DMS153 (cell line): Measurements from ENCODE around the gene ABCB8.
"Not testable (repeated sequence)": the region's sequence is repeated elsewhere in the genome, so short reads cannot be mapped to it uniquely, and the experiment has no call there.

ENCODE experiments used
- DNase-seq: peaks from one replicate; lab custom pipeline; 2025; lab: John Stamatoyannopoulos, UW

Gene ABCB8

DNA sequence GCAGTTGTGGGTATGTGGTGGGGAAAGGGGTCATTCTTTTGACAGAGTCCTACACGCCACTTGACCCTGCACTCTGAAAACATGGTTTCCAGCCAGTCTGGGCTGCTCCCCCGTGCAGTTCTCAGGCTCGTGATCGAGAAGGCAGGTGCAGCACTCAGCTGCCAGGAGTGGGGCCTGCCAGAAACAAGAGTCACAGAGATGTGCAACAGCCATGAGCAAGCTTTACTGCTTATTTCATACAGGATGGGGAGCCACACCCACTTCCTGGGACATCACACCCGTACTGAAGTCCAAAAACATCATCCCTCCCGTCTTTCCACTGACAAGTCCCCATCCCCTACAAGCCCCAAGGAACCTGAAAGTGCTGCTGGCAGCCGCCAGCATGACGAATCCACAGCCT, 13.3 kb upstream of the ABCB8 start:
- DNase-seq = no peak

DNA sequence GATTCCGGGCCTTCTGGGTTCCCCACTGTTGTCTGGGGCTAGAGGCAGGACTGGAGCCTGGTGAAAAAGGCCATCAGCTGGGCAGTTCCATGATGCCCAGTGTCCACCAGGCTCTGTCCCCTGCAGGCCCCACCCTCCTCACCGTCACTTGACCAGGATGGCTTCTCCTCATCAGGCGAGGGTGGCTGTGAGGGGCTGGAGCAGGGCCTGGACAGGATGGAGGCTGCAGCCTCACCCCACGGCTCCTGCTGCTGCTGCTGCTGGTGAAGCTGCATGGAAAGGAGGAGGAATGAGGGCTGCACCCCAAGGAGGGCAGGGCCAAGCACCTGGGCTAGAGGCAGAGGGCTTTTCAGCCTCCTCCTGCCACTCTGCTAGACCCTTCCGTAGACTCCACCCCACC, 12.3 kb upstream of the ABCB8 start:
- no peak for DNase-seq

DNA sequence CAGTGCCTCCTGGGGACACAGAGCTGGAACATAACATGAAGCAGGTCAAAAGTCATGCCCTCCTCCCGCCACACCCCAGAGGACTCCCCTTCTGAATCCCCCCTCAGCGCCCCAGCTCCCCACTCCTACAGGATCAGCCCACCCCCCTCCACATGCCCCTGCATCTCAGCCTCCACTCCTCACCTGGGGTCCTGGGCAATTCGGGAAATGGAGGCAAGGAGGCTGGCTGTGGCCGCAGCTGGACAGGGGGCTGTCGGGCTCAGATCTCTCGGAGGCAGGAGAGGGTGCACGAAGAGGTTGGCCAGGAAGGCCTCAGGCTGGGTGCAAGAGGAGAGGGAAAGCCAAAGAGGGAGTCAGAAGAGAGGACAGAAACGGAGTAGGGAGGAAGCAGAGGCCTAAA, 11.7 kb upstream of the ABCB8 start:
- no peak for DNase-seq

DNA sequence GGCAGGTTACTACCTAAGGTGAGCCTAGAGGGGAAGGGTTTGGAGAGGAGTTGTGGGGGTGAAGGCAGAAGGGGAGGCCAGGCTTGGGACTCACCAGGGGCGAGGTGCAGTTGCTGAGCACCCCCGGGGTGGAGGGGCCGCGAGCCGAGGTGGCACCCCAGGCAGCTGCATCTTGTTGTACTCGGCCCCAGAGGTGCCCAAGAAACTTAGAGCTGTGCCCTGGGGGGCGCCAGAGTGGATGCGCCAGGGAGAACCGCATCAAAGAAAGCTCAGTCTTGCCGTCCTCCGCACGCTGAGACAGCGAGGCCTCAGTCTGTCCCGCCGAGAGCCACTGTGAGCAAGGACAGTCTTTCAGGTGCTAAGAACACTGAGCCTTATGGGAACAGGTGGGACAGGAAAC, 11.3 kb upstream of the ABCB8 start:
- DNase-seq = no peak

DNA sequence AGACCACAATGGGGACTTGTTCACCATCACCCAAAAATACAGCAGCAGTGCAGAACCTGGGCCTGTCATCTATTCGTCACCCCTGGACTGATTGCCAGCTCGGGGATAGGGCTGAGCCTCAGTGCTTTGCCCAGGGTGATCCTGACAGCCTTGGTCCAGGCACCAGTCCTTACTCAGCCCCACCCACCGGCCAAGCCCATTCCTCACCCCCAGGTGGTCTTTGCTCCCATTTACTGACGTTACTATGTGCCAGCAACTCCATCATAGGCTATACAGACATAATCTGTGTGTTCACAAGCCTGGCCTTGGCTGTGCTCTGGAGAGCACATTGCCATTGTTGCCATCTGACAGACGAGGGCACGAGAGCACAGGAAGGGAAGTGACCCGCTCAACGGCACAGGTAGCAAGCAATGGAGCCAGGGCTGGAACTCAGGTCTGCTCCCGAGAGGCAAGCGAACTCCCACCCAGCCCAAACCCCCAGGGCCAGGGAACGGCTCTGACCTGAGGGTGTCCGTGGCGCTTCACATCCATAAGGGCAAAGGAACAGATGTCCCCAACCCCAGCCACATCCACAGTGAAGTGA, 10.8 kb upstream of the ABCB8 start:
- DNase-seq = no peak

GRCh38 chr7:151017953-151018420, 10.3 kb upstream of the ABCB8 start:
- peak; percentile 46 for DNase-seq

DNA sequence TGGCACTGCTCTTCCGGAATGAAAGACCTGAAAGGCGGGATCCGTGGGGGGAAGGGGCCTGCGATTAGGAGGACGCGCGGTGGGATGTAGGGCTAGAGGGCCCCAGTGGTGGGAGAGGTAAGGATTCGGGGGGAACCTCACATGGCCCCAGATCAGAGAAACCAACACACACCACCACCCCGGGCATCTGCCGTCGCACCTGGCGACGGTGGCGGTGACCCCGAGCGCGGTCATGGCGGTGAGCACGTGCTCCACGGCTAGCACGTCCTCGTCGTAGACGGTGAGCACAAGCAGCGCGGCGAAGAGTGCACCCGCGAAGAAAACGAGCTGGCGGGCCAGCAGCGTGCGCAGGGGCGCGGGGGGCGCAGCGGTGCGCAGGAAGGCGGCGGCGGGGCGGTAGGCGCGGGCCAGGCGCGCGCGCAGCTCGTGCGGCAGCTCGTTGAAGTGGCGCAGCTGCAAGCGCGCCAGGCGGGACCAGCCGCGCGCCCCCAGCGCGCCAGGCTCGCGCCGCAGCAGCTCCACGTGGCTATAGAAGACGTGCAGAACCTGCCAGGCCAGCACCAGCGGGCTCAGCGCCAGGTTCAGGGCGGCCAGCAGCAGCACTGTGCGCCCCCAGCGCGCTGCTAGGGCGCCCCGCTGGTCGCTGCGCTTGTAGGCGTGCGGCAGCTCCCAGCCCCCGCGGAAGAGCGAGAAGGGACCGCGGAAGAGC, 9.7 kb upstream of the ABCB8 start:
- peak; percentile 28 for DNase-seq

- DNase-seq = no peak
Measured at GRCh38 chr7:151019130-151019447, 9.2 kb upstream of the ABCB8 start.

- no peak for DNase-seq
Measured at GRCh38 chr7:151020231-151020630, 8.0 kb upstream of the ABCB8 start.

DNA sequence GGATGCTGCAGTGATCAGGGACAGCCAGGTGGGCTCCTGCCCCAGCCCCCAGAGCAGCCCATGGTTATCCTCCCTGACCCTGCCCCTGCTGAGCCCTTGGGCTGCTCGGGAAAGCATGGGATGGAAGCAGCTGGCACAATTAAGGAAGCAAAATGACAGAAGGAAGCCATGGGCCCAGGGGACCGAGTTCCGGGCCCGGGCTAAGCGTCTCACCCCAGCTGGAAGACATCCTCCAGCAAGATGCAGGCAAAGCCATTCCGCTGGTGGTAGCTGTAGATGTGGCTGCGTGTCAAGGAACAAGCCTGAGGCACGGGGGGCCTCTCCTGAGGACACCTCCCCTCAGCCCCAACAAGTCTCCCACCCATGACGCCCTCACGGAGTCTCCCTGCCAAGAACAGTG, 5.0 kb upstream of the ABCB8 start:
- DNase-seq = no peak

- DNase-seq = no peak
Measured at GRCh38 chr7:151024435-151025056, 3.7 kb upstream of the ABCB8 start, which contains the start of gene ATG9B. ATG9B (minus strand) TSS chr7:151024494; CDS start chr7:151024423, 71 bp downstream.

- DNase-seq = no peak
Measured at GRCh38 chr7:151025924-151026671, 2.2 kb upstream of the ABCB8 start.

GRCh38 chr7:151026771-151027727, 1.2 kb upstream of the ABCB8 start:
- DNase-seq = not testable (repeated sequence)

DNA sequence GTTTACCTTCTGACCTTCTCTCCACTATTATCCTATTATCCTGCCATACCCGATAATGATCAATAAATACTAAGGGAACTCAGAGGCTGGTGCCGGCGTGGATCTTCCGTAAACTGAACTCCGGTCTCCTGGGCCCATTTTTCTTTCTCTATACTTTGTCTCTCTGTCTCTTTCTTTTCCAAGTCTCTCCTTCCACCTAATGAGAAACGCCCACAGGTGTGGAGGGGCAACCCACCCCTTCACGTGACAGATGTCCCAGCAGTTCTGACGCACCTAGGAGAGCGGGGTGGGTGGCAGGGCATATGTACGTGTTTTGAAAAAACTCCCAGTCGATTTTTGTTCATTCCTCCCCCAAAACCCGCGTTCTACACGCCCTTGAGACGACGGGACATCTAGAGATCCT, 521 bp upstream of the ABCB8 start:
- DNase-seq = not testable (repeated sequence)

DNA sequence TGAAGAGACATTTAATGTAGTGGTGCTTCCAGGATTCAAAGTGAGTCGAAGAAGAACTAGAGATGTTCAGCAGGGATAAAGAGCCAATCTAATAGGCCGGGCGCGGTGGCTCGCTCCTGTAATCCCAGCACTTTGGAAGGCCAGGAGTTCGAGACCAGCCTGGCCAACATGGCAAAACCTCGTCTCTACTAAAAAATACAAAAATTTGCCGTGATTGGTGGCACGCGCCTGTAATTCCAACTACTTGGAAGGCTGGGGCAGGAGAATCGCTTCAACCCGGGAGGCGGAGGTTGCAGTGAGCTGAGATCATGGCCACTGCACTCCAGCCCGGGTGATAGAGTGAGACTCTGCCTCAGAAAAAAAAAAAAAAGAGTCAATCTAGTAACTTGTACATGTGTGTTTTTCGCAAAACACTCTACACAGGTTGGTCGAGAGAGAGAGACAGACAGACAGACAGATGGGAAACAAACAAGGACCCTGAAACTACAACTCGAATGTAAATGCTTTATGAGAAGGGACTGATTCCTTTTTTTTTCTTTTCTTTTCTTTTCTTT, 775 bp downstream of the ABCB8 start:
- DNase-seq = no peak

- no peak for DNase-seq
Measured at GRCh38 chr7:151031011-151031410, 2.8 kb downstream of the ABCB8 start.

GRCh38 chr7:151032936-151033863, 5.0 kb downstream of the ABCB8 start:
- DNase-seq = no peak

DNA sequence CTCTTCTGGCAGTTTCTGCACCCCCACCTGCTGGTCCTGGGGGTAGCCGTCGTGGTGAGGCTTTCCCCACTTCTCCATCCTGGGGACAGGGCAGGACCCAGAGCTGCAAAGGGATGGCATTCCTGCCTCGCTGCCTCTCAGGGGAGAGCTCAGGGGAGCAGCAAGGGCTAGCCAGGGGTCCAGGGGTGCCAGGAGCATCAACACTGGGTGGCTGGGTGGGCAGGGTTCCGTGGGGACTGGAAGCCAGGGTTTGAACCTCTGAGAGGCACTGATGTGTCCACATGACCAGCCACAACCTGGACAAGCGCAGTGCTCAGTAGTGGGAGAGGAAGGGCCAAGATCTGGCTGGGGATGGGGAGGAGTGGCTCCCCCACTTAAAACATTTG, 5.6 kb downstream of the ABCB8 start:
- DNase-seq = no peak

- DNase-seq = no peak
Measured at GRCh38 chr7:151034312-151035025, 6.2 kb downstream of the ABCB8 start.
